OCI-LY1 (cell line): ENCODE data around the gene RAD23B.

ENCODE experiments used
- EZH2 ChIP-seq: fragments of 200-600 bp; sonication (generic), shearing (Covaris generic); IDR thresholded peaks from 2 replicates; pipeline ENCODE4 v1.8.0; 2017; ENCODE audit warnings: borderline replicate concordance, mixed run types, mild to moderate bottlenecking, antibody characterized with exemption, low read length, moderate library complexity, mixed read lengths
- TF ChIP-seq, protein P1 (sequence below): fragments of 200-600 bp; sonication (generic), shearing (Covaris generic); IDR thresholded peaks from 2 replicates; pipeline ENCODE4 v1.5.1; 2017; ENCODE audit warnings: mild to moderate bottlenecking, antibody characterized with exemption, low read length, moderate library complexity, mixed read lengths

DNA sequence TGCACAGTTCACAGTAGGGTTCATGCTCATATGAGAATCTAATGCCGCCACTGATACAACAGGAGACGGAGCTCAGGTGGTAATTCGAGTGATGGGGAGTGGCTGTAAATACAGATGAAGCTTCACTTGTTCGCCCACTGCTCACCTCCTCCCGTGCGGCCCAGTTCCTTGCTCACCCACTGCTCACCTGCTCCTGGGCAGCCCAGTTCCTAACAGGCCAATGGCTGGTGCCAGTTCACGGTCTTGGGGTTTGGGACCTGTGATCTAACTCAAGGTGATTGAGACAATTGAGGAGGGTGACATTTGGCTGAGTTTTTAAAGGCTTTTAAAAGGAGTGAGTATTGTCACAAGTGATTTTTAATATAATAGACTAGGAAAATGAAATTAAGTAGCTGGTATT lies 45.4 kb downstream of the RAD23B start:
- TF ChIP-seq, protein P1, sequence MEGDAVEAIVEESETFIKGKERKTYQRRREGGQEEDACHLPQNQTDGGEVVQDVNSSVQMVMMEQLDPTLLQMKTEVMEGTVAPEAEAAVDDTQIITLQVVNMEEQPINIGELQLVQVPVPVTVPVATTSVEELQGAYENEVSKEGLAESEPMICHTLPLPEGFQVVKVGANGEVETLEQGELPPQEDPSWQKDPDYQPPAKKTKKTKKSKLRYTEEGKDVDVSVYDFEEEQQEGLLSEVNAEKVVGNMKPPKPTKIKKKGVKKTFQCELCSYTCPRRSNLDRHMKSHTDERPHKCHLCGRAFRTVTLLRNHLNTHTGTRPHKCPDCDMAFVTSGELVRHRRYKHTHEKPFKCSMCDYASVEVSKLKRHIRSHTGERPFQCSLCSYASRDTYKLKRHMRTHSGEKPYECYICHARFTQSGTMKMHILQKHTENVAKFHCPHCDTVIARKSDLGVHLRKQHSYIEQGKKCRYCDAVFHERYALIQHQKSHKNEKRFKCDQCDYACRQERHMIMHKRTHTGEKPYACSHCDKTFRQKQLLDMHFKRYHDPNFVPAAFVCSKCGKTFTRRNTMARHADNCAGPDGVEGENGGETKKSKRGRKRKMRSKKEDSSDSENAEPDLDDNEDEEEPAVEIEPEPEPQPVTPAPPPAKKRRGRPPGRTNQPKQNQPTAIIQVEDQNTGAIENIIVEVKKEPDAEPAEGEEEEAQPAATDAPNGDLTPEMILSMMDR = no peak
- TF ChIP-seq EZH2 = no peak
